ENCODE data around the gene FBXO2.

FBXO2 gene, protein sequence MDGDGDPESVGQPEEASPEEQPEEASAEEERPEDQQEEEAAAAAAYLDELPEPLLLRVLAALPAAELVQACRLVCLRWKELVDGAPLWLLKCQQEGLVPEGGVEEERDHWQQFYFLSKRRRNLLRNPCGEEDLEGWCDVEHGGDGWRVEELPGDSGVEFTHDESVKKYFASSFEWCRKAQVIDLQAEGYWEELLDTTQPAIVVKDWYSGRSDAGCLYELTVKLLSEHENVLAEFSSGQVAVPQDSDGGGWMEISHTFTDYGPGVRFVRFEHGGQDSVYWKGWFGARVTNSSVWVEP

DNA sequence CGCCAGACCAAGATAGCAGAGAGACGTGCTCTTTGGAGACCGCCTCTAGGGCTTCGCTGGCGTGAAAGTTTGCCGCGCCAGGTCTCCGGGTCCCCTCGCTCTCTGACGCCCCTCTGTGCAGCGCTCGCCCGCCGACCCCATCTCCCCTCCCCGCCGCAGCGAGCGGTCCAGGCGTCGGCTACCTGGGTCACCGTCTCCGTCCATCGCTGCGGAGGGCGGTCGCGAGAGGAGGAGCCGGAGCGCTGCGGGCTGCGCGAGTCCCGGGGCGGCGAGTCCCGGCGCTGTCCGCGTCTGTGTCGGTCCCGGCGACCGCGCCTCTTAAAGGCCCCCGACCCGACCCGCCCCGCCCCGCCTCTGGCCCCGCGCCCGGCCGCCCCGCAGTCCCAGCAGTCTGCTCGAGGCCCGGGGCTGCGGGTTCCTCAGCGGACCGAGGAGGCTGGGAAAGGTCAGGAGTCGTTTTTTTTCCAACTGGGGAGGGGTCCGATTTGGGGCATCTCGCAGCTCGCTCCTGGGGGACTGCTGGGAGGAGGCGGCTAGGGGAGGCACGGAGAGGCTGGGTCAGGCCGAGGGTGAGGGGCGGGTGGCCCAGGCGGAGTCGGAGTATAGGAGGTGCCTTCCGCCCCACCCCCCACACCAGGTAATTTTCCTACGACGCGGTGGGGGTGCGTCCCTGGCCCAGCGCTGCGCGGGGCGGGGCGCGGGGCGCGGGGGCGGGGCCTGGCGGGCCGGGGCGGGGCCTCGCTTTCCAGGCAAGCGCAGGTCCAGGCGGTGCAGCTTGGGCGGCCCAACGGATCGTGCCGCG is at the start of gene FBXO2, which contains the start of gene FBXO44:
TSS of gene FBXO2 (minus strand) at position 293 of the 802 bp plus-strand sequence. CDS start at position 204, 89 bp downstream.
TSS of gene FBXO44 (plus strand) at position 741 of the 802 bp plus-strand sequence. CDS start 959 bp downstream, outside the sequence.
- DNase-seq (ENCODE audit: low read depth) = no peak

DNA sequence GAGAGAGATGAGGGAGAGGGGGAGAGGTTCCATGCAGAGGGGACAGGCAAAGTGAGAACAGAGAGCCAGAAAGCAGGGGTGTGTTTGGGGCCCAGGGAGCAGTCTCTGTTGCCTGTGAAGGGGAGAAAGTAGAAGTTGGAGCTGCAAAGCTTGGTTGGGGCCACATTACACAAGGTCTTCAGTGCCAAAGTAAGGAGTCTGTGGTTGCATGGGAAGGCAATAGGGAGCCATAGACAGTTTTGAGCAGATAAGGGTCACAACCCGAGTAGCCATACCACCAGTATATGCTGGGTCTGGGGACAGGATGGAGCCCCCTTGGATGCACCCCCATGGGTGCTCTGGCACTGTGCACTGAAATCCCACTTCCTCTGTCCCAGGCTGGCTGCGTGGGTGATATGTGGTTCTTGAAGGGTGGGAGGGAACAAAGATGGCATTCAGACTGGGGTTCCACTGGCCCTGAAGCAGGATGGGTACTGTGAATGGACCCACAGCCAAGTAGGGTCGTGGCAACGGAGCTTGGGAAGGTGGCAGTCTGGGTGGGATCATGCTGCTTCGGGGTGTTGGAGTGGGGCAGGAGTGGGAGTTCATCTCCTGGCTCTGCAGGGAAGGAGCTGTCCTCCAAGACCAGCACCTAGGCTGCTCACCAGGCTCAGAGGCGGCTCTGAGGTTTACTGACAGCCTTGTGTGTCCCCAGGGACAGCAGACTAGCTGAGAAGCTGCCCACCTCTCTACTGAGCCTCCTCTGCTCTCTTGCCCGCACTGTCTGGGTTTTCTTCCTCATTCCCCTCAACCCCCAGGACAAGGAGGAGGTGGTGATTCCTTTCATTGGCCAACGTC is 49.3 kb upstream of the FBXO2 start:
- no peak for DNase-seq (ENCODE audit: low read depth)

DNA sequence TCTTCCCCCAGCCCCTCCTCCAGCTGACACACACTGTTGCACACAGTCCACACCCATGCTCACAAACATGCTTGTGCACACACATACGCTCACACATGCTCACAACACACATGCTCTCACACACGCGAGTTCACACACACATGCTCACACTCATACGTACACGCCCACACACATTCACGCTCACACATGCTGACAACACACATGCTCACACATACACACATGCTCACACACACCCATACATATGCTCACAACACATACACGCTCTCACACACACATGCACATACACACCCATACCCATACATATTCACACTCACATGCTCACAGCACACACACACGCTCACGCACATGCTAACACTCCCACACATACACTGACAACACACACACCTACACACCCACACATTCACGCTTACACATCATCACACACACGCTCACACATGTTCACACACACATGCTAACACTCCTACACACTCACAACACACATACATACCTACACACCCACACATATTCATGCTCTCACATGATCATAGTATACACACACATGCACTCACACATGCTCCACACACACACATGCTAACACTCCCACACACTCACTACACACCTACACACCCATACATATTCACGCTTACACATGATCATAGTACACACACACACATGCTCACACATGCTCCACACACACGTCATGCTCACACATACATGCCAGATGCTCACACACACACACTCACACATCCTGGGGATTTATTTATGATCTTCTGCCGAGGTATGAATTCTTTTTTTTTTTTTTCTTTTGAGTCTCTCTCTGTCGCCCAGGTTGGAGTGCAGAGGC is 48.0 kb upstream of the FBXO2 start:
- no peak for DNase-seq (ENCODE audit: low read depth)

DNA sequence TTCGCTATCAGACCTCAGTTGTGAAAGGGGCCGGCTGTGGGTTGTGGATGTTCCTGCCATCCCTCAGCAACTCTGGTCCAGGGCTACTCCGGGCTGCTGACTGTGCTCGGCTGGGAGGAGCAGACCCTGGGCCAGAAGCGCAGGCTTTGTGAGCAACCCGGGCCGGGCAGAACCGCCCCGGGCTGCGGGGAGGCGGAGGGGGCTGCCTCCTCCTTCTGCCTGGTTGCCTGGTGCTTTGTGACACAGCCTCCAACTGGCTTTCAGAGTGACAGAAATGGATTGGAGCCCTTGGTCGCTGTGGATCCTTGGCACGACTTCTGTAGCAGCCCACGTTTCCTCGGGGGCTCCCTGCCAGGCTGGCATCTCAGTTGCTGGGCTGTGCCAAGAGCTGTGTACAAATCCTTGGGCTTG is 47.3 kb upstream of the FBXO2 start:
- no peak for DNase-seq (ENCODE audit: low read depth)

DNA sequence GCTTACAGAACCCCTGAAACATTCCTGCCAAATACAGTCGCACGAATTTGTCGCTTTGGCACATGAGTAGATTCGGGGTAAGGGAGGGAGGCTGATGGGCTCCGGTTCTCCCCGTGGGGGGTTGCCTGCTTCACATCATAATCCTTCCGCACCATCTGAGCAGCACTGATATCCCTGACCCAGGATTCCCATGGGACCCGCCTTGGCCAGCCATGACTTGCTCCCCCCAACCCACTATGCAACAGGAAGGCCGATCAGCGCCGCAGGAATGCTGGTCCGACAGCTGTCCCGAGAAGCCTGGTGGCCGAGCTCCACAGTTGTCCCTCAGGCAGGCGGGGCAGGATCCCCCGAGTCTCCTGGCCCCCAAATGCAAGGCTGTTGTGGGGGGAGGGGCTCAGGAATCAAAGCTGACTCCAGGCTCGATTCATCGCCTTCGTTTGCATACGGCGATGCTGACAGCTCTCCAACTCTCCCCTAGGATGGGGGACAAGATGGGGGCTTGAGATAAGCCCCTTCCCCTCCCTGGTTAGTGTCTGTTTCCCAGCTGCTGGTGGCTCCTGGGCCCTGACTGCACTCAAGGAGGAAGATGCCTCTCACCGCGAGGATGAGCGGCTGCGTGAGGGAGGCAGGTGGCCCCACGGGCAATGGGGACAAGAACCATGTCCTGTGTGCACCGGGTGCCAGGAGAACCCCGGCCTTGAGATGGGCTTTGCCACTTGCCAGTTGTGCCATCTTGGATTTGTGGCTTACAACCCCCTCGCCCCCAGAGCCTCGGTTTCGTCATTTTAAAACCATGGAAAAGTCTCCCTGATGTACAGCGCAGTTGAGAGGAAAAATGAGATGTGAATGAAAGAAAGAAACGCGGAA is 46.6 kb upstream of the FBXO2 start:
- DNase-seq (ENCODE audit: low read depth) = no peak

DNA sequence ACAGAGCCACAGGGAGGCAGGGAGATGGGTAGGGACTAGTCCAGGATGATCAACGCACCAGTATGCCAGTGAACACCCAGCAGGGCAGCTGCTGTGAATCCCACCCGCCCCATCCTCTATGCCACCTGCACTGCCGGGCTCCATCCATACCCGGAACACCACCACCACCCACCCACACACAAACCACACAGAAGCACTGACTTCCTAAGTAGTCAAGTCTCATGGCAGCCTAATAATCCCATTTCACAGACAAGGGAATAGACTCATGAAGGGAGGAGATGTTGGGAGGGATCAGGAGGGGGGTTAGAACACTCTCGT is 43.6 kb upstream of the FBXO2 start:
- DNase-seq (ENCODE audit: low read depth) = no peak

DNA sequence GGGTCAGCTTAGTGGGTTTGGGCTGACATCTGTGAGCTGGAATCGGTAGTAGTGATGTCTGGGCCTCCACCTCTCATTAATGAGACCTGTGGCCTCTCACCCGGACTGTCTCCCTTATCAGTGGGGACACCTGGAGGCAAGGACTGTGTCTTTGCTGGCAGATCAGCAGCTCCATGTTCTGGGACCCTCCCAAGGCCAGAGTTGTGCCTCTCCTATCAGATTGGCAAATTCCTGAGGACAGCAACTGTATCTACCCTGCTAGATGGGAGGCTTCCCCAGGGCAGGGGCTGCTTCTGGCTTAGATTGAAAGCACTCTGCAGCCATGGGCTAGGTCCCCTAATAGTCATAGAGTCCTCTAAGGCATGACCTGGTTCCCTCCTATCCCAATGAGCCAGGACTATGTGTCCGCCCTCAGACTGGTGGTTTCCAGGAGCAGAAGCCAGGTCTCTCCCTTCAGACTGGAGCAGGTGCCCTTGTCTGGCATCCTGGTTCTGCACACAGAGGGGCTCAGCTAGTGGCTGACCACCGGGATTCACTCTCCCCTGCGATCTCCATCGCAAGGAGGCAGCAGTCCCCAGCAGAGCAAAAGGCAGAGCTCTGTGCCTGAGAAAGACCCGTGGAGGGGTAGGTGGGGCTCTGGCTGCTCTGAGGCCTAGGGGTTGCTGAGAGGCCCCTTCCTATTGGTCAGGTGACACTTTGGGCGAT is 43.1 kb upstream of the FBXO2 start:
- no peak for DNase-seq (ENCODE audit: low read depth)

DNA sequence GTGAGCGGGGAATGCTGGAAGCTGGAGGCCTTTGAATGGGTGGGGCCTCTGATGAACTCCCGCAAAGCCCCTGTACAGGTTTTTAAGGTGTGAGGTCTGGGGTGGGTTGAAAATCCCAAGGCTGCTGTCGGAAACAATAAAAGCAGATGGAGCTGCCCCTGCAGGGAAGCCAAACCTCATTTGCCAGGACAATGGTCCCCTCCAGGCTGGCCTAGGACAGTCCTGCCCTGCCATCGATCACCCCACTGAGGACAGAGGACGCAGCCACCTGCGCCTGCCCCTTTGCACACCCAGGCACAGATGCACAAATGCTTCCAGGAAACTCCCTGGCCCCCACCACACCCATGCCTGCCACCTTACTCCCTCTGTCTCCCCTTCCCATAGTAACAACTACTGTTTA is 41.6 kb upstream of the FBXO2 start:
- DNase-seq (ENCODE audit: low read depth) = no peak

DNA sequence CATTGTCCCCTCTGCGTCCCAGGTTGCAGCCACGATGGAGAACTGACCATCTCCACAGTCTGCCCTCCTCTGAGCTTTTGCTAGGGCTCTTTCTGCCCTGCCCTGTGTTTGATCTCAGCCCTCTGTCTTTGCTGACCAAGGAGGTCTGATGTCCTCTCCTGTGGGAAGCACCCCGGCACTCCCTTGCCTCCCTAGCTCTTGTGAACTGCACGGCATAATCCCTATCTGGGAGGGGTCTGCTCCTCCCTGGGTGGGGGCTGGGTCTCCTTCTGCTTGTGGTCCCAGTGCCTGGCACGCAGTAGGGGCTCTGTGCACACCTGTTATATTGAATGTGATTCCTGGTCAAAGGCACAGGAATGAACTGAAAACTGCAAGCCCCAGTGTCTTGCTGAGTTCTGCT is 39.7 kb upstream of the FBXO2 start:
- DNase-seq (ENCODE audit: low read depth) = no peak

DNA sequence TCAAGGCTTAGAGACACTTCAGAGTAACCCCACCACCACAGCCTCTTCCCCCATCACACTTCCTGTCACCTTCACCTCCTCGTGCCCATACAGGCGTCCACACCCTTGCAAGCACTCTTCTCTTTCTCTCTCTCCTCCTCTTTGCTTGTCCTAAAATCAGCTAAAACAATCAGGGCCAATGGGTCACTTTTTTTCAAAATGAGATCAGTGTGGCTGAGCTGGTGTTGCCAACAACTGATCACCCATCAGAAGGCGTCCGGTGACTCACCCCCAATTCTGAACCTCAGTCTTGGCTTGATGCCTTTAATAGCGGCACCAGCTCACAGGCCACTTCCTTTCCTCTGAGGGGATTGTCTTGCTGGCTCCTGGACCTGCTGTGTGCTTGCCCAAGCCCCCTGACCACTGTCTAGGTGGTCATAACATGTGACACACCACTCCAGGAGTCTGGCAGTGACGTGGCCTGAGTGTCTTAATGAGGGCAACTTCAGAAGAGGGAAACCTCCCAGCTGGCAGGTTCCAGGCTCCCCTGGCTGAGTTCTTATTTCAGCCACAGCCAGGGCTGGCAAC is 38.9 kb upstream of the FBXO2 start:
- peak; percentile 58 for DNase-seq (ENCODE audit: low read depth)

DNA sequence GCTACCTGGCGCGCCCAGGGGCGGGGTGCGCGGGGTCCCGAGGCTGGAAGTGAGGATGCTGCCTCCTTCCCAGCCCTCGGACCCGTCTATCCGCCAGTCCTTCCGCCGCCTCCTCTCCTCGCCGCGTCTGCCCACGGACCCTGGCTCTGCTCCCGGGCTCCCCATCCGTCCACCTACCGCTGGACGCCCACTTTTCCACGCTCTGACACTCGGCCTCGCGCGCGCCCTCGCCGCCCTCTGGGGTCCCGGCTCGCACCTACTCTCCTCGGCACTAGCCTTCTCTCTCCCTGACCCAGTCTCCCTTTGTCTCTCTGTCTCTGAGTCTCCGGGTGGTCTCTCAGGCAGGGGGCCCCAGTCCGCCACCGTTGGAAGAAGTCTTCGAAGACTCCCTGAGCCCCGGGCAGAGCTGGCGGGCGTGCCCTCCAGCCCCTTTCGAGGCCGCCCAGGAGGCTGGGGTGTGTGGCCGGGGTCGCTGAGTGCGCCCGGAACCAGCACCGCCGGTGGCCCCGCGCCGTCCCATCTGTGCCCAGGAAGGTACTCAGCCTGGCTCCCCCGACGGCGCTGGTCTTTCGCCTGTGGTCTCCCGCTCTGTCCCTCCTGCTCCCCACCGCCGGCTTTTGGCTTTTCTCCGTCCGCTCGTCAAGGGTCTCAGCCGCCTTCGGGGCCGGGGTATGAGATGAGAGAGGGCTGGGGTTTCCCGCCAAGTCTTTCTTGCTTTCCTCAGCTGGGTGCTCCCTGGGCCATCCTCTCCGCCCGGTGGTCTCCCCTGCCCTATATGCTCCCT is 37.9 kb upstream of the FBXO2 start:
- DNase-seq (ENCODE audit: low read depth) = no peak

DNA sequence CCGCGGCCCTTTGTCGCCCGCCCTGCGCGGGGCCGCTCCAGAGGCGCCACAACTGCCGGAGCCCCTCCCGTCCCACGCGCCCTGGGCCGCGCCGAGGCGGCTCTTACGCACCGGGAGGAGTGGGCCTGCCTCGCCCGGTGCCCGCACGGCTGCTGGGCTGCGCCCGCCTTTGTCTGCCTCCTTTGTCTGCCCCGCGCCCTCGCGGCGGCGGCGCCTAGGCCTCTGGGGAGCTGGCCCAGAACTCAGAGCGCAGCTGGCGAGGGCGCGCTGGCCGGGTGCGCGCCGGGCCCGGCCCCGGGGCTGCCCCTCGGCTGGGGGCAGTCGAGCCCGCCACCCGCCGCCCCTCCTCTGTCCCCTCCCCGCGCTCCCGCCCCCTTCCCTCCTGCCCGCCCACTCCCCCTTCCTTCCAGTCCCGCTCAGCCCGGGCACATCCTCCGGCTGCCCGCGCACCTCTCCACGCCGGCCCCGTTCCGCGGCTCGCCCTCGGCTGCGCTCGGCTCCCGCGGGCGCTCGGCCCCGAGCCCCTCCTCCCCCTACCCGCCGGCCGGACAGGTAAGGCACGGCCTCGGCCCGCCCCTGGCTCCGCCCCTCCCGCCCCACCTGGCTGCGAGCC is 37.2 kb upstream of the FBXO2 start, which contains the start of gene DRAXIN:
TSS of gene DRAXIN (plus strand) at position 409 of the 613 bp plus-strand sequence. CDS start 14,549 bp downstream, outside the sequence.
- DNase-seq (ENCODE audit: low read depth) = no peak

DNA sequence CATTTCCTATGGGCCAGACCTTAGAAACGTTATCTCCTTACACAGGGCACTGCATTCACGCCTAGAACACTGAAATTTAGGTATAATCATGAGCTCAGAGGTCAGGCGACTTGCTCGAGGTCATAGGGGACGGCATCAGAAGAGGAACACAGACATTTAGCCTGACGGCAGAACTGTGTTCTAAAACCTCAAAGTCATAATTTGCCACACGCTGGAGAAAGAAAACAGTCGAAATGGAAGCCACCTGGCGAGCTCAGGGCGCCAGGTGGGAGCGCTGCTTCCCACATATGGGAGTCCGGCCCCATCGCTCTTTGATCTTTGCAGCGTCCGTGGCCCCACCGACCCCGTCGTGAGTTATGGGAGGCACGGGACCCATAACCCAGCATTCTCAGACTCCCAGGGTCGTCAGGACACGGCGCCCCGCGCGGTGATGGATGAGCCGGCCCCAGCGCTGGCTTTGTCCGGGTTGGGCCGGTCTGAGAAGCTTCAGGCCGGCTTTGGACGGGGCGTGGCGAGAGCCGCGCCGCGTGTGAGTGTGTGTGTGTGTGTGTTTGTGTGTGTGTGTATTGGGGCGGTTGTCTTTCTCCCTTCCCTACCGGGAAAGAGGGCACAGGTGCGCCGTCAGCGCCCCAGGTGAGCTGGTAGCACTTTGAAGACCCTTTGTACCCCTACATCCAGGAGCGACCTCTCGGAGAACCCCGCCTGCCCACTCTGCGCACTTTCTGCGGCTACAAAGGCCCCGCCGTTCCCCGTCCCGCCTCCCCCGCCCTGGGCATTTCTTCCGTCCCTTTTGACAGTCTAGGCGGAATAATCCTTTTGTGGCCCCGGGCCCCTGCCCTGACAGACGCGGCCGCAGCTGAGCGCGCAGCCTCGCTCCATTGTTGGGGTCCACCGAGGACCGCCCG is 36.4 kb upstream of the FBXO2 start:
- no peak for DNase-seq (ENCODE audit: low read depth)

DNA sequence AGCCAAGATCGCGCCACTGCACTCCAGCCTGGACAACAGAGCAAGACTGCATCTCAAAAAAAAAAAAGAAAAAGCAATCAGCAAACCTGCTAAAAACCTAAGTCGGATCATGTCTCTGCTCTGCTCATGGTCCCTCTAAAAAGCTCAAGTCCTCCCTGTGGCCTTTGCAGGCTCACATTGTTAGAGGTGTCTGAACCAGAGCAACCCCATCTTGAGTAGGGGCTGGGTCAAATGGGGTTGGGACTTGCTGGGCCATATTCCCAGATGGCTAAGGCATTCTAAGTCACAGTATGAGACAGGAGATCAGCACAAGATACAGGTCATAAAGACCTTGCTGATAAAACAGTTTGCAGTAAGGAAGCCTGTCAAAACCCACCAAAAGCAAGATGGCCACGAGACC is 34.3 kb upstream of the FBXO2 start:
- no peak for DNase-seq (ENCODE audit: low read depth)

DNA sequence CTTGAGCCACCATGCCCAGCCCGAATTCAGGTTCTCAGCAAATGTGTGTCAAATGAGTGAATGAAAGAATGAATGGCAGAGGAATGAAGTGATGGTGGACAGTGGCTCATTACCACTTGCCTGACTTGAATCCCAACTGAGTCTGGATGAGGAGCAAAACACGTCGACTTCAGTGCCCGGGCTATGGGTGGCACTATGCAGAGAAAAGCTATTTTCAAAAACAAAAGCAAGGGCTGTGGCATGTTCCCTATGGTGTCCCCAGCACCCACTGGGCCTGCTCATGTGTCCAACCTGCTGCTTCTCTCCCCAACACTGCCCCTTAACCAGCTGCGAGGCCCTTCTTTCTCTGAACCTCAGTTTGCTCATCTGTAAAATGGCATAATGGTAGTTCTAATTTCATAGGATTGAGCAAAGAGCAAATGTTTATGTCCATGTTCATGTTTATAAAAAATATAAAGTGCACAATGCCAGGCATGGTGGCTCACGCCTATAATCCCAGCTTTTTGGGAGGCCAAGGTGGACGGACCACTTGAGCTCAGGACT is 31.1 kb upstream of the FBXO2 start:
- DNase-seq (ENCODE audit: low read depth) = no peak

DNA sequence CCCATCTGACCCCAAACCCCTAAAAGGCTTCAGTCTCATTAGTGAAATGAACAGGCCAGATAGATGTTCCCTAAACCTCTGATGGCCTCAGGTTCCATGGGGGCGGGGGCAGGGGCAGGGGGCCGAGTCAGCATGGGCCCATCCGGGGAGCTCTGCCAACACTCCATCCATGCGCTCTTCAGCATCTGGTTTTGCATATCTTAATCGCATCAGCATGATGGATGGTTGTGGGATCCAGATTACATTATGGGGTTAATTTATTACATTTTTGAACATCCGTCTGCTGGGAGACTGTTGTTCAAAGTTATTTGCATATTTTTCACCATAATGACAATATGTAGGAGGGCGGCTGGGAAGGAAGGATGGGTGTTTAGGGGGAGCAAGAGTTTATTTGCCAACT is 29.8 kb upstream of the FBXO2 start:
- DNase-seq (ENCODE audit: low read depth) = no peak

DNA sequence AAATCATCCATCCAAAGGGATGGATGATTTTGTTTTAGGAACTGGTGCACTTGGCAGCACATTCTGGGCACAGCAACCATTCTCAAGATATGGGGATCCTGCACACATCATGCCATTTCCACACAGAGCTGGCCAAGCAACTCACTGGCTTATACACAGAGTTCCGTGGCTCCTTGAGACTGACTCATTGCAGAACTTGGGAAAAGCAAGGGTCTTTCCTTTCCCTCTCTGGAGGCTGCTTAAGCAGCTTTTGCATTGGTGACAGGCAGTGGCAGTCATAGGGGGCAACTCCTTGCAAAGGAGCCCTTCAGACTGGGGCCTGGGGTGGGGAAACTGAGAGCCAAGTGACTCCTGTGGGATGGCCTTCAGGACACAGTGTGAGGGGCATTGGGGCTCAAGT is 28.6 kb upstream of the FBXO2 start:
- DNase-seq (ENCODE audit: low read depth) = no peak

Measured in fibroblast of gingiva (primary cell).